IMR-90 (cell line): Measurements from ENCODE around the gene JAK1. TPM values are rescaled to one million over a fixed set of nuclear protein-coding genes. Genes with fewer than 3 reads are reported as not detected.
A peak's percentile ranks its signal among the peaks of the same experiment; 100 is the strongest.

Experiments used
- ATAC-seq: fragments of 200-7000 bp; cut with Tn5 transposase; 2 replicates; pipeline ENCODE4 v1.9.1; 2020; ENCODE audit warnings: low read depth, mild to moderate bottlenecking, moderate library complexity
- BruUV-seq: library from RNA; stranded (reverse); fragments of 400-500 nt; replicated peaks from 2 replicates; lab custom pipeline; 2021; lab: Mats Ljungman, UMichigan
- CTCF ChIA-PET: fragments of 300-600 bp; formaldehyde crosslinking; extraction: SDS; loops from one replicate; lab custom pipeline; 2021; ENCODE audit warnings: antibody characterized with exemption; lab: Yijun Ruan, JAX
- POLR2A ChIA-PET: fragments of 300-600 bp; sonication (Branson Sonifier 250); formaldehyde crosslinking; loops from one replicate; lab custom pipeline; 2022; ENCODE audit warnings: antibody characterized with exemption; ENCODE audit not compliant: unreplicated experiment; lab: Charles Lee
- DNase-seq: peaks from one replicate; pipeline ENCODE4 v3.0.0; 2013
- H2AFZ ChIP-seq: replicated peaks from 2 replicates; pipeline ENCODE3; 2013; ENCODE audit warnings: low read length, mild to moderate bottlenecking; ENCODE audit not compliant: poor library complexity
- H2AK5ac ChIP-seq: 2 replicates; pipeline ENCODE4 v1.6.1; 2013; ENCODE audit warnings: low read depth, low read length, inconsistent platforms
- H2AK9ac ChIP-seq: replicated peaks from 2 replicates; pipeline ENCODE3; 2013; ENCODE audit warnings: mild to moderate bottlenecking, low read depth, low read length, moderate library complexity; ENCODE audit not compliant: poor library complexity
- H2BK120ac ChIP-seq: 2 replicates; pipeline ENCODE4 v1.6.1; 2013; ENCODE audit warnings: low read depth, low read length, inconsistent platforms
- H2BK15ac ChIP-seq: 3 replicates; pipeline ENCODE4 v1.6.1; 2013; ENCODE audit warnings: low read depth, low read length, inconsistent platforms
- H2BK20ac ChIP-seq: 2 replicates; pipeline ENCODE4 v1.6.1; 2013; ENCODE audit warnings: low read depth, mild to moderate bottlenecking, inconsistent platforms, low read length, moderate library complexity
- H2BK5ac ChIP-seq: 2 replicates; pipeline ENCODE4 v1.6.1; 2013; ENCODE audit warnings: mild to moderate bottlenecking, low read depth, low read length, inconsistent platforms; ENCODE audit not compliant: poor library complexity, severe bottlenecking
- H3K14ac ChIP-seq: replicated peaks from 2 replicates; pipeline ENCODE4 v1.6.1; 2013; ENCODE audit warnings: low read depth, low read length, inconsistent platforms
- H3K18ac ChIP-seq: 2 replicates; pipeline ENCODE4 v1.6.1; 2013; ENCODE audit warnings: low read depth, low read length, control low read depth
- H3K23ac ChIP-seq: 2 replicates; pipeline ENCODE4 v1.6.1; 2013; ENCODE audit warnings: low read depth, low read length, inconsistent platforms
- H3K27ac ChIP-seq: 2 replicates; pipeline ENCODE4 v1.5.1; 2013; ENCODE audit warnings: mild to moderate bottlenecking, control low read depth, low read length; ENCODE audit not compliant: insufficient read depth
- H3K27me3 ChIP-seq: 2 replicates; pipeline ENCODE4 v1.6.1; 2013; ENCODE audit warnings: low read length; ENCODE audit not compliant: control insufficient read depth, insufficient read depth
- H3K36me3 ChIP-seq: 2 replicates; pipeline ENCODE4 v1.6.1; 2013; ENCODE audit warnings: low read length, mixed read lengths; ENCODE audit not compliant: control insufficient read depth, insufficient read depth
- H3K4ac ChIP-seq: 2 replicates; pipeline ENCODE4 v1.6.1; 2013; ENCODE audit warnings: low read depth, low read length, inconsistent platforms
- H3K4me1 ChIP-seq: 2 replicates; pipeline ENCODE4 v1.6.1; 2013; ENCODE audit warnings: low read length, mixed read lengths; ENCODE audit not compliant: control insufficient read depth, insufficient read depth
- H3K4me2 ChIP-seq: 2 replicates; pipeline ENCODE4 v1.6.1; 2013; ENCODE audit warnings: low read depth, mild to moderate bottlenecking, control low read depth, low read length, moderate library complexity
- H3K4me3 ChIP-seq: 2 replicates; pipeline ENCODE4 v1.5.1; 2013; ENCODE audit warnings: low read depth, mild to moderate bottlenecking, control low read depth, low read length, moderate library complexity; ENCODE audit not compliant: insufficient read depth
- H3K56ac ChIP-seq: 2 replicates; pipeline ENCODE4 v1.6.1; 2013; ENCODE audit warnings: low read length, inconsistent platforms; ENCODE audit not compliant: insufficient read depth; ENCODE audit errors: extremely low read depth
- H3K79me1 ChIP-seq, 2 experiments: 2 replicates each; pipeline ENCODE4 v1.6.1; 2013; ENCODE audit warnings: low read length in 2 of 2, inconsistent platforms in 1 of 2, low read depth in 1 of 2
- H3K9ac ChIP-seq: 2 replicates; pipeline ENCODE4 v1.6.1; 2013; ENCODE audit warnings: low read depth, low read length, control low read depth
- H3K9me1 ChIP-seq: 2 replicates; pipeline ENCODE4 v1.6.1; 2013; ENCODE audit warnings: low read length, inconsistent platforms; ENCODE audit not compliant: insufficient read depth
- H3K9me3 ChIP-seq: 2 replicates; pipeline ENCODE4 v1.6.1; 2013; ENCODE audit warnings: low read length; ENCODE audit not compliant: control insufficient read depth, insufficient read depth
- H4K20me1 ChIP-seq: 2 replicates; pipeline ENCODE4 v1.6.1; 2013; ENCODE audit warnings: low read length, inconsistent platforms; ENCODE audit not compliant: insufficient read depth
- H4K5ac ChIP-seq: 2 replicates; pipeline ENCODE4 v1.6.1; 2013; ENCODE audit warnings: mild to moderate bottlenecking, low read depth, low read length, control low read depth
- H4K8ac ChIP-seq, 2 experiments: 2 replicates each; pipeline ENCODE4 v1.6.1; 2013; ENCODE audit warnings: low read depth in 2 of 2, low read length in 2 of 2, control low read depth in 1 of 2, inconsistent platforms in 1 of 2
- H4K91ac ChIP-seq: 2 replicates; pipeline ENCODE4 v1.6.1; 2013; ENCODE audit warnings: low read depth, low read length, inconsistent platforms; ENCODE audit not compliant: insufficient read depth
- BHLHE40 ChIP-seq: fragments of 150-350 bp; IDR thresholded peaks from 2 replicates; pipeline ENCODE4 v1.6.1; 2016; ENCODE audit warnings: mild to moderate bottlenecking, low read depth, low read length
- CTCF ChIP-seq: conservative IDR thresholded peaks from 2 replicates; pipeline ENCODE4 v1.5.1; 2012; ENCODE audit warnings: mild to moderate bottlenecking, low read depth, low read length, improper control_type of control experiment
- ELK1 ChIP-seq: fragments of 150-350 bp; IDR thresholded peaks from 2 replicates; pipeline ENCODE4 v1.6.1; 2016; ENCODE audit warnings: low read depth, mild to moderate bottlenecking, low read length, moderate library complexity, borderline replicate concordance
- RCOR1 ChIP-seq: IDR thresholded peaks from 2 replicates; pipeline ENCODE4 v1.6.1; 2012; ENCODE audit warnings: mild to moderate bottlenecking, low read length, improper control_type of control experiment; ENCODE audit not compliant: insufficient replicate concordance
- USF2 ChIP-seq: fragments of 150-350 bp; IDR thresholded peaks from 2 replicates; pipeline ENCODE4 v1.6.1; 2017; ENCODE audit warnings: mild to moderate bottlenecking, antibody characterized with exemption, low read length, low read depth
- WGBS, 2 experiments: methylation state at CpG; one replicate each; pipeline versions ENCODE4 v1.1.5 to v1.1.7; 2013; ENCODE audit warnings: missing lambda C conversion rate in 2 of 2; ENCODE audit not compliant: insufficient read length in 1 of 2; ENCODE audit errors: extremely low coverage in 2 of 2; 5-methylcytosine and 5-hydroxymethylcytosine counted together
- dilution Hi-C: fragments of 300-500 bp; cut with HindIII; formaldehyde crosslinking; loops from one replicate; pipeline ENCODE4 v1.14.3; 2018; ENCODE audit warnings: low sequenced_read_pairs; ENCODE audit not compliant: unreplicated experiment
- in situ Hi-C: fragments of 300-500 bp; cut with MboI; formaldehyde crosslinking; loops from 3 replicates; pipeline ENCODE4 v1.14.3; 2019; ENCODE audit warnings: low sequenced_read_pairs, inconsistent platforms, mixed read lengths
- intact Hi-C: fragments of 100-400 bp; cut with micrococcal nuclease; formaldehyde crosslinking; loops from 2 replicates; pipeline ENCODE4 v1.10.0; 2022
- polyA plus RNA-seq, 3 experiments: library from polyadenylated mRNA; depleted of rRNA; stranded (reverse); fragments of >200 nt; gene quantifications; 2 replicates each; pipeline ENCODE4 v1.2.3, GENCODE V29; 2012; ENCODE audit warnings: low replicate concordance in 1 of 3
- total RNA-seq: library from RNA; depleted of rRNA; stranded (reverse); fragments of >200 nt; gene quantifications from 2 replicates; pipeline ENCODE4 v1.2.3, GENCODE V29; 2012

The JAK1 gene
- total and polyA plus RNA-seq, 2 of the 4 experiments (the other 2 are of a cell fraction) = 76.9 to 103 TPM

DNA sequence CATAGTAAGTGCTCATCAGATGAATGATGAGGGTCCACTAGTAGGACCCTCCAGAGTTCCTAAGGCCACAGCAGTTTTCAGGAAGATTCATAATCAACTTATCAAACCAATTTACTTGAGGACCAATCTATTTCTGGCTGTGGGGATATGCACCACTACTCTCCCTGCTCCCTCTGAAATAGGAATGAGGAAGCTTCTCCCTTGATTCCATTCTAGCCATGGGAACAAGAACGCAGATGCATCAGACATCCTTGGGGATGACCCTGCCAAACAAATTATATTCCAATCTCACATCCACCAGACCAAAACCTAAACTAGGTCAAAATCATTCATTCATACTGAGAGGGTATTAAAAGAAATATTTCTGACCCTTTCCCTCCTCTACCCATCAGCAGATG is 31.5 kb downstream of the JAK1 start:
- dilution Hi-C loops = no loop called here
- Histone ChIP-seq H3K9ac (no peak overlapping the region), H3K27me3 (no peaks in the 10 kb centered on the region), H2BK120ac (peak overlapping the region; percentile 92; the same call in 1 of the 2 replicates), H3K18ac (no peak overlapping the region; the same call in 1 of the 2 replicates), H3K79me1 (peaks cover 18 to 61% of the 10 kb centered on the region in 2 experiments), H3K4ac (peak overlapping the region; percentile 88; the same call in 1 of the 2 replicates), H3K9me1 (peaks cover 13% of the 10 kb centered on the region), H3K23ac (0 out of 2 replicates have a peak overlapping the region, but pooled peaks have one; percentile 8), H3K4me3 (no peak overlapping the region), H3K36me3 (no peaks in the 10 kb centered on the region), H4K20me1 (peaks cover 46% of the 10 kb centered on the region), H2AK5ac (no peak overlapping the region), H2BK20ac (0 out of 2 replicates have a peak overlapping the region, but pooled peaks have one; percentile 26), H2BK5ac (peak overlapping the region; percentile 84), H2BK15ac (peak overlapping the region; percentile 53; the same call in 1 of the 3 replicates), H4K5ac (no peak overlapping the region), H2AK9ac (no peak overlapping the region), H3K9me3 (no peaks in the 10 kb centered on the region), H3K4me1 (peaks cover 15% of the 10 kb centered on the region), H3K4me2 (no peak overlapping the region), H2AFZ (no peak overlapping the region), H4K91ac (no peak overlapping the region; the same call in 1 of the 2 replicates), H4K8ac (peak overlapping the region in 1 of 2 experiments; percentile 84; a peak in 2 of 4 replicates), H3K56ac (no peak overlapping the region), H3K27ac (no peak overlapping the region), H3K14ac (peak overlapping the region; percentile 43)
- ChIA-PET POLR2A (no interaction called here), CTCF (no interaction called here)
- ATAC-seq = no peak
- intact Hi-C loops = loop anchor here (5.0 kb wide), 1 partner anchor 48 kb away; no protein-coding TSS in a partner anchor
- no peak for DNase-seq
- in situ Hi-C loops = no loop called here
- TF ChIP-seq BHLHE40 = no peak
- no peak for TF ChIP-seq ELK1
- TF ChIP-seq RCOR1 = no peak
- no peak for TF ChIP-seq USF2
- TF ChIP-seq CTCF = no peak
- BruUV-seq = no TSS peak
- no CpG with 5 or more reads among the region's 1 CpG for whole genome bisulfite sequencing, 2 experiments
